Measurements from ENCODE around the gene LIPM. TPM values are rescaled to one million over a fixed set of nuclear protein-coding genes. Genes with fewer than 3 reads are reported as not detected.

Gene LIPM
- total and polyA plus RNA-seq, 8 donors: 0.14 TPM; not detected in 7

GRCh38 chr10:88820748-88821401, 18.3 kb downstream of the LIPM start:
- H3K4me3 ChIP-seq: no peak overlapping the region
- no peak for TF ChIP-seq CTCF (IDR thresholded peaks at IDR 0.05)
- no peaks in the 10 kb centered on the region for H3K4me1 ChIP-seq
- no peak overlapping the region for H3K27ac ChIP-seq
- ATAC-seq: no peak
- no peaks in the 10 kb centered on the region for H3K9me3 ChIP-seq
- H3K27me3 ChIP-seq: no peaks in the 10 kb centered on the region
- no peaks in the 10 kb centered on the region for H3K36me3 ChIP-seq
- peak in 2 of 4 donors; percentile 87 to 88 for DNase-seq
- intact Hi-C loops (cut with DNase I): no loop called here

GRCh38 chr10:88826388-88826787, 23.9 kb downstream of the LIPM start:
- H3K4me3 ChIP-seq: no peak overlapping the region
- no peaks in the 10 kb centered on the region for H3K27me3 ChIP-seq
- H3K9me3 ChIP-seq: no peaks in the 10 kb centered on the region
- H3K36me3 ChIP-seq: peaks cover 0 to 12% of the 10 kb centered on the region in 2 donors
- no peak for TF ChIP-seq CTCF (IDR thresholded peaks at IDR 0.05)
- DNase-seq (no peak), ATAC-seq (no peak)
- no peaks in the 10 kb centered on the region for H3K4me1 ChIP-seq
- H3K27ac ChIP-seq: no peak overlapping the region
- intact Hi-C loops (cut with DNase I): no loop called here

GRCh38 chr10:88827671-88828070, 25.1 kb downstream of the LIPM start:
- peaks cover 0 to 17% of the 10 kb centered on the region in 2 donors for H3K36me3 ChIP-seq
- no peaks in the 10 kb centered on the region for H3K27me3 ChIP-seq
- no peak for DNase-seq
- no peak for ATAC-seq
- H3K27ac ChIP-seq: no peak overlapping the region
- H3K9me3 ChIP-seq: no peaks in the 10 kb centered on the region
- intact Hi-C loops (cut with DNase I): no loop called here
- no peaks in the 10 kb centered on the region for H3K4me1 ChIP-seq
- TF ChIP-seq CTCF (IDR thresholded peaks at IDR 0.05): no peak
- no peak overlapping the region for H3K4me3 ChIP-seq

- no peak for DNase-seq
- intact Hi-C loops (cut with DNase I): no loop called here
- peaks cover 0 to 1% of the 10 kb centered on the region in 2 donors for H3K4me1 ChIP-seq
- H3K27ac ChIP-seq: no peak overlapping the region
- H3K4me3 ChIP-seq: no peak overlapping the region
- peaks cover 0 to 17% of the 10 kb centered on the region in 2 donors for H3K36me3 ChIP-seq
- ATAC-seq: no peak
- H3K9me3 ChIP-seq: no peaks in the 10 kb centered on the region
- H3K27me3 ChIP-seq: no peaks in the 10 kb centered on the region
- TF ChIP-seq CTCF (IDR thresholded peaks at IDR 0.05): no peak
Observed at GRCh38 chr10:88828310-88828709, 25.8 kb downstream of the LIPM start.

- H3K4me3 ChIP-seq: no peak overlapping the region
- intact Hi-C loops (cut with DNase I): no loop called here
- DNase-seq (no peak), ATAC-seq (no peak)
- H3K4me1 ChIP-seq: peaks cover 2 to 25% of the 10 kb centered on the region in 2 donors
- H3K36me3 ChIP-seq: peaks cover 0 to 17% of the 10 kb centered on the region in 2 donors
- H3K27ac ChIP-seq: no peak overlapping the region
- TF ChIP-seq CTCF (IDR thresholded peaks at IDR 0.05): no peak
- H3K9me3 ChIP-seq: no peaks in the 10 kb centered on the region
- no peaks in the 10 kb centered on the region for H3K27me3 ChIP-seq
Observed at GRCh38 chr10:88830643-88831268, 28.2 kb downstream of the LIPM start.

Data from left lung (tissue), 10 donors.